Thyroid gland (tissue), 4 donors: Measurements from ENCODE around the gene RRN3.
"Not testable (repeated sequence)": the region's sequence is repeated elsewhere in the genome, so short reads cannot be mapped to it uniquely, and the experiment has no call there.

Experiments used
- POLR2A ChIP-seq, 2 donors: fragments of 450-650 bp; IDR thresholded peaks; one replicate each; pipeline ENCODE4 v1.6.1; 2017; ENCODE audit warnings: antibody characterized with exemption in 2 of 2, mild to moderate bottlenecking in 2 of 2, moderate library complexity in 1 of 2
- TF ChIP-seq, protein P1 (sequence below), 6 experiments: fragments of 200-600 bp in 3 of 6; fragments of 450-650 bp in 3 of 6; sonication (generic) in 3 of 6; IDR thresholded peaks; one replicate each; pipeline ENCODE4 v1.5.1; 2016 to 2019; ENCODE audit warnings: antibody characterized with exemption in 6 of 6, mild to moderate bottlenecking in 2 of 6, inconsistent platforms in 1 of 6, moderate library complexity in 1 of 6

DNA sequence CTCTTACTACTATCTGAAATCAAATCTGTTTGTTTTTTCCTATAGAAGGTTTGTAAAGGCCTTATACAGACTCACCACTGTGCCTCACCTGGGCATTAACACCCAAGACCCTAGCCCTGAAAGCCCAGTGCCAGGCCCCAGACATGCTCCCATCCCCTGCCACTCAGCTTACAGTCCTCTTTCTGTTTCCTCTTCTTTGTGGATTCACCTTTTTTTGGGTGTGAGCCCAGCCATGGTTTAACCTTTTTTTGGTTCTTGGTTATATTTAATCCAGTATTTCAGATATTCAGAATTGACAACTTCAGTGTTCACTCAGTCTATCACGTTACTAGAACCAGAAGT lies 69.2 kb downstream of the RRN3 start:
- TF ChIP-seq, protein P1, sequence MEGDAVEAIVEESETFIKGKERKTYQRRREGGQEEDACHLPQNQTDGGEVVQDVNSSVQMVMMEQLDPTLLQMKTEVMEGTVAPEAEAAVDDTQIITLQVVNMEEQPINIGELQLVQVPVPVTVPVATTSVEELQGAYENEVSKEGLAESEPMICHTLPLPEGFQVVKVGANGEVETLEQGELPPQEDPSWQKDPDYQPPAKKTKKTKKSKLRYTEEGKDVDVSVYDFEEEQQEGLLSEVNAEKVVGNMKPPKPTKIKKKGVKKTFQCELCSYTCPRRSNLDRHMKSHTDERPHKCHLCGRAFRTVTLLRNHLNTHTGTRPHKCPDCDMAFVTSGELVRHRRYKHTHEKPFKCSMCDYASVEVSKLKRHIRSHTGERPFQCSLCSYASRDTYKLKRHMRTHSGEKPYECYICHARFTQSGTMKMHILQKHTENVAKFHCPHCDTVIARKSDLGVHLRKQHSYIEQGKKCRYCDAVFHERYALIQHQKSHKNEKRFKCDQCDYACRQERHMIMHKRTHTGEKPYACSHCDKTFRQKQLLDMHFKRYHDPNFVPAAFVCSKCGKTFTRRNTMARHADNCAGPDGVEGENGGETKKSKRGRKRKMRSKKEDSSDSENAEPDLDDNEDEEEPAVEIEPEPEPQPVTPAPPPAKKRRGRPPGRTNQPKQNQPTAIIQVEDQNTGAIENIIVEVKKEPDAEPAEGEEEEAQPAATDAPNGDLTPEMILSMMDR (IDR thresholded peaks at IDR 0.05) = not testable (repeated sequence)
- not testable (repeated sequence) for TF ChIP-seq POLR2A (IDR thresholded peaks at IDR 0.05)
